Colon (tissue), 2 donors: Measurements from ENCODE around the gene CAMTA1.

Experiments used
- FAIRE-seq: peaks from 2 replicates; lab custom pipeline; 2012; peaks lifted over from hg19 to GRCh38; lab: Jason Lieb, UNC
- donor health status: control.
- donor health status: control.

CAMTA1 gene

DNA sequence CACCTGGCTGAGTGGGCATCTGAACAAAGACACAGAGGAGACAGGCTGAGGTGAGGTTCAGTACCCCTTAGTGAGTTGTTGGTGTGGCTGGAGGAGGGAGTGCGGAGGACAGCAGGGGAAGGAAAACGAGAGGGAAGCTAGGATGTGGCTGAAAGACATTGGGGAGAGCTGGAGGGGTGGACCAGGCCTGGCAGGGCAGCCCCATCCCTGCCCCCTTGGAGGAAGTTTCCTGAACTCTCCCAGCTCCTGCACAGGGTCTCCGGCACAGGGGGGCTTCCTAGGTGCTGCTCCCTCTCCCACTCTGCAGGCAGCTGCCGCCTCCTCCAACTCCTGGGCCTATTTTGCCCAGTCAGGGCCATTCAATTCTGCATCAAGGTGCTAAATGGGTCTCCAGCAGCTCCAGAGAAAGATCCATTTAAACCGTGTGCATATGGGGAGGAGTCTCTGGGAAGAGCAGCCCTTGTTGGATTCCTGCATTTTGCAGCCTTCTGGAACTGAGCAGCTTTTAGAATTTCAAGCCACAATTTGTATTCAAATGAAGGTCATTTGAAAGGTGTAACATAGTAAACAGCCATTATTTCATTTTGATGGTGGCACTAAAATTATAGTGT is 193.9 kb downstream of the CAMTA1 start:
- no peak for FAIRE-seq

DNA sequence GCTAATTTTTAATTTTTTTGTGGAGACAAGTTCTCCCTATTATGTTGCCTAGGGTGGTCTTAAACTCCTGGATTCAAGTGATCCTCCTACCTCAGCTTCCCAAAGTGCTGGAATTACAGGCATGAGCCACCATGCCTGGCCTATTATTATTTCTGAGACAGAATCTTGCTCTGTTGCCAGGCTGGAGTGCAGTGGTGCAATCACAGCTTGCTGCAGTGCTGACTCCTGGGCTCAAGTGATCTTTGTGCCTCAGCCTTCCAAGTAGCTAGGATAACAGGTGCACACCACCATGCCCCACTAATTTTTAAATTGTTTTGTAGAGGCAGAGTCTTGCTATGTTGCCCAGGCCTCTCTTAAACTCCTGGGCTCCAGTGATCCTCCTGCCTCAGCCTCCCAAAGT is 196.3 kb downstream of the CAMTA1 start:
- no peak for FAIRE-seq

DNA sequence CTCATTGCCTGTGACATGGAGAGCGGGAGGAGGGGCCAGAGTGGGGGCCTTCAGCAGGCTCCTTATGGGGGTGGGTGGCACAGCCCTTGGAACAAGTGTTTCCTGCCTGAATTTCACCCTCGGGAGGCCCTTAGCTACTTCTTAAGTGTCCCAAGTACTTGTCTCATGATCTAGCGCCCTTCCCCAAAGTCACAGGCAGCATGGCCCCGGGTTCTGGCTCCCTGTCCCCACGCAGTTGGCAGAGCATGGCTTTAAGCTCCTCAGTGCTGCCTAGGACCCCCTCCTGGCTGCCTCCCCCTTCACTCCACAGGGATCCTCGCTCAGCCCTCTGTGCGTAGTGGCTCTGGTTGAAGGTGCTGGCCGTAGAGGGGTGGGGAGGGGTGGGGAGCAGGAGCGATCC is 197.2 kb downstream of the CAMTA1 start:
- FAIRE-seq: no peak

DNA sequence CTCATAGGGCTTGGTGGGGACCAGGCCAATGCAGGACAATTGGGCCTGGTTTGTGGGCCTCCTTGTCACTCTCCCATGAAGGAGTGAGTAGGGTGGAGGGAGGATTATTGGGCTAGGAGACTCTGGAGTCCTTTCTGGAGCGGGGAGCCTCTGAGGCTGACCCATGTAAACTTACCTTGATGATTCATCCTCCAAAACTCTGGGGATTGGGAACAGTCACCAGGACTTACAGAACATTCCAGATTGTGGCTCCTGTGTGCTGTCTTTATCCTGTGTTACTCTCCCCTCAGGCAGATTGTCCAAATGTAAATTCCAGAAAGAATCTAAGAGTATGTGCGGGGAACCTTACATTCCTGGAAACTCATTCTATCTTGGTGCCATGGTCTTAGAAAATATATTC is 197.6 kb downstream of the CAMTA1 start:
- FAIRE-seq: no peak

DNA sequence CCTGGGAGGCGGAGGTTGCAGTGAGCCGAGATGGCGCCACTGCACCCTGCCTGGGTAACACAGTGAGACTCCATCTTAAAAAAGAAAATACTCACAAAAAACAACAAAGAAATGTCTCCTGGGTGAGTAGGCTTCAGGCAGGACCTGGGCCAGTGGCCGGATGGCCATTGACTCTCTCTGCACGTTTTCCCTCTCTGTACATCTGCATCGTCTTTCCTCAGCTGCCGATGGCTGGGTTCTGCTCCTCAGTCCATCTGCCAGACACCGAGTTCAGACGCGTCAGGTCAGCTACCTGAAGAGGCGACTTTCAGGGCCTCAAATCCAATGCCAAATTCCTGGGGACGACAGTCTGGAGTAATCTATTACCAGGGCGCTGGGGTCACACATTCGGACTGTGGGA is 199.3 kb downstream of the CAMTA1 start:
- no peak for FAIRE-seq

DNA sequence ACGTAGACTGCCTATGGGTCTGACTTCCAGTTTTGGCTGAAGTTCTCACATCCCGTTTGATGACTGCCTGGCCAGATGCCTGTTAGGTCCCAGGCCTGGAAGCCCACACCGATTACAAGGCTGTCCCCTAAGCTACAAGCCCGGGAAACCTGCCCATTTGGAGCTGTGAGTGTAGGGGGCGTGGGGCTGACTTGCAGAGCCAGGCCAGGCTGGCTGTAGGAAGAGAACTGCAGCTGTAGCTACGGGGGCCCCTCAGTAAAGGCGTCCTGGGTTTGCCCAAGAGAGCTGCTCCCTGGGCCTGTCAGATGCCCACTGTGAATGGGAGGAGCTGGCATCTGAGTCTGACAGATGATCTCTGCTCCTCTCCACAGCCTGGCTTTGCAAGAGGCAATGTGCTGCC is 199.7 kb downstream of the CAMTA1 start:
- no peak for FAIRE-seq

DNA sequence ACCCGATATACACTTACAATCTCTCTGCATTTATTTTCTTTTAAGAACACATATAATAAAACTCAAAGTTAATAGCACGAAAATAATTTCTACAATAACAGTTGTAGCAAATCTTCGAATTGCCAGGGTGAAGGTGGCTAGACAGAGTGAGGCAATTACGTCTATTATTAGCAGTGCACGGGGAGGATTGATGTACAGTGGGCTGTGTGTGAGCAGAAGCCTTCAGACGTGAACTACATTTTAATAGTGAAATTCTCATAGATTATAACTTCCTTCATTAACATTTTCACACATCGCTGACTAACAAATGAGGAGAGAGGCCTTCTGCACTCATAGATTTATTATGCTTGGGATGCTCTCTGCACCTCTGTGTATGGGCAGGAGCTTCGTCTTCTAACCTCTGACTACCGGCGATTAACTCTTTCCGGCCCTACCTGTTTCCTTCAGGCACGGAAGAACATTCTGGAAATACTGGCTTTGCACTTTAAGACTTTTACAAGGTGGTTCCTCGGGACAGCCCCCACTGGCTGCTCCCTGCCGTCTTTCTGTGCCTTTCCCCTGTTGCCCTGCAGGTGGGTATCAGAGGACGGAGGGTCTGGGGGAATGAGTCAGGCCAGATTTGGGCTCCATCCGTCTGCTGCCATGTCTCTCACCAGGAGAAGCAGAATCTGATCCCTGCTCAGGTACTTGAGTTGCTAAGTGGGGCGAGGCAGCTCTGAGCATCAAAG is 200.5 kb downstream of the CAMTA1 start:
- FAIRE-seq: no peak

DNA sequence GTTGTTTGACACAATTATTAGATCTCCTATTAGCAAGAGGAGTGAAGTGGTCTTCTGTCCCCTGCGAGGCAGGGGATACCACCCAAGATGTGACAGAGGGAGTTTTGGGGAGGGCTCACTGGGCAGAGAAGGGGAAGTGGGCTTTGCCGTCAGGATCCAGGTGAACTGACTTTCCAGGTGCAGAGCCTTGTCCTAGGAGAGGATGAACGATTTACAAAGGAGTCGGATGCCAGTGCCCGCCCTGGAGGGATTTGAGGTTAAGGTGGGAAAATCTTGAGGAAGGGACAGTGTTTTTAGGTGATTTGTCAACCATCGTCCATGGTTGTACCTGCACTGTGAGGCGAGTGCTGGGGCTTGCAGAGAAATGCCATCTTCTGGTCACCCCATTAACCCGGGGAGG is 201.0 kb downstream of the CAMTA1 start:
- FAIRE-seq: no peak

DNA sequence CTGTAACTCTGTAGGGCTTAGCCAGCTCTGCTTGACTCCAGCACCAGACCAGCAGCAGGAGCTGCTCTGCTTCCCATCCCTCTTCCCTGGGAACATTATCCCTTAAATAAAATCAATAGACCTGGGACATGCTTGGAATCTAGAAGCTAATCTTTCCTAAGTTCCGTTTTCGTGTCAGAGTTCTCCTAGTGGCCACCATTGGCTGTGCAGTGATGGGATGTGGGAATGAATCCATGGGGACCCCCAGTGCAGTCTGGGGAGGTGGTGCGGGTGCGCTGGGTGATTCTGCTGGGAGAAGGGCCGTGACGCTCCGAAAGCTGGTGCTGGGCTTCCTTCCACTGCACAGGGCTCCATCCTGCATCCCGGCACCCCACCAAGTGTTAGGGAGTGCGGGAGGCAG is 202.7 kb downstream of the CAMTA1 start:
- FAIRE-seq: no peak

DNA sequence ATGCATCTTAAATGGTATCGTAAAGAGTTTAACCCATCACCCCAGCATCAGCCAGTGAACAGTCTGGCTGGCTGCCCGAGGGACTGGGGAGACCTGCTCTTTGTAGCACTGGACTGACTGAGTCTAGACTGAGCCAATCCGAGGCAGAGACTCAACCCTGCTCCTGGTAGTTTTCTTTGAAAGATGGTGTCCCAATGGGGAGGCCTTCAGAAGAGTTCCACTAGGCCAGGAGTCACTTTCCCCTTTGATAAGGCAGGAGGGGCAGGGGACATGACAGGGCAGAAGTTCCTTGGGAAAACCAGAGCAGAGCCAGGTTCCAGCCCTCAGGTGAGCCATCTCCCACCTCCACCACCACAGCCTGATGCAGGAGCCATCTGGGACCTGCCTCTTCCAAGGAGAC is 203.5 kb downstream of the CAMTA1 start:
- FAIRE-seq: no peak

DNA sequence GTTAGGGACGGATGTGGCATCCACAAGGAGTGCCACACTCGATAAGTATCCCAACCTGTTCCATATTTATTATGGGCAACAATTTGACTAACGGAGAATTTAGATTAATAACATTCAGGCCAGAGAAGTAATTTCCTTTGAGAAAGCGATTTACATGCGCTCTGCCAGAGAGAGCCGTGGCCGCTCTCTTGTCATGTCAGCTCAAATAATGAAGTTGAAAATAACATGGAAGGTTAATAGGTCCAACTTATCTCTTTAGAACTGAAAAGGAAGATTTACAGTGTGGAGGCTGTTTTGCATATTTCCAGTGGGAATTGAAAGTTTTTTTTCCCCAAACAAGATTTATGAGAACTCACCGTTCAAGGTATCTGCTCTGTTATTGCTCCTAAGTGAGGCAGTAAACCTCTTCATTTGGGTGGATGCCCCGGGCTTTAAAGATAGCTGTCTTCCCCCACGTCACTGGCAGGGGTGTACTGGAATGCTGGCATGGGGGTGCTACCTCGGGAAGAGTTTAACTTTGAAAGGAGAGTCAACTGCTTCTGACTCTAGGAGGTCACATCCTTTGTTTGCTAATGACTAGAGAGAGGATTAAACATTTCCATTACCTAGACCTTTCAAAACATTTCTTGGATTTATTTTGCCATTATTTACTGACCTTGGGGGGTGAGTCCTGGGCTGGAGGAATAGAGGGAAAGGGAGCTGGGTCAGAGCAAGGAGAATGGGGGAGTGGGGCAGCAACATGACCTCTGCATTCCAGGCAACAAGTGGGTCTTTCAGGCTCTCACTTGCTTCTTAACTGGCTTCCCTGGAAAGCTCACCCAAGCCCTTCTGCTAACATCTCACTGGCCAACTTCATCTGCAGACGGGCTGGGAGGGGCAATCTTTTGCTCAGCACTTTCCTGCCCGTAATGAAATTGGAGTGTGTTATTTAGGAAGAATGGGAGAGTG is 204.2 kb downstream of the CAMTA1 start:
- FAIRE-seq: no peak

DNA sequence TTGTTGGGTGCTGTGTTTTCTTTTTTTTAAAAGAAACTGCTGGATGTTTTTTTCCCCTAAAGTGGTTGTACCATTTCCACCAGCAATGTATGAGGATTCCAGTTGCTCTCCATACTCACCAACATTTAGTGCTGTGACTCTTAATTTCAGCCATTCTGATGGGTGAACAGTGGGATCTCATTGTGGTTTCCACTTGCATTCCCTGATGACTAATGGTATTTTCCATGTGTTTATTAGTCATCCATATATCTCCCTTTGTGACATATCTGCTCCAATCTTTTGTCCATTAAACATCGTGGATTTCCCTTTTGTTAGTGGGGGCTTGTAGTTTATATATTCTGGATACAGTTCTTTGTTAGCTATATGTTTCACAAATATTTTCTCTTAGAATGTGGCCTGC is 206.0 kb downstream of the CAMTA1 start:
- FAIRE-seq: no peak

DNA sequence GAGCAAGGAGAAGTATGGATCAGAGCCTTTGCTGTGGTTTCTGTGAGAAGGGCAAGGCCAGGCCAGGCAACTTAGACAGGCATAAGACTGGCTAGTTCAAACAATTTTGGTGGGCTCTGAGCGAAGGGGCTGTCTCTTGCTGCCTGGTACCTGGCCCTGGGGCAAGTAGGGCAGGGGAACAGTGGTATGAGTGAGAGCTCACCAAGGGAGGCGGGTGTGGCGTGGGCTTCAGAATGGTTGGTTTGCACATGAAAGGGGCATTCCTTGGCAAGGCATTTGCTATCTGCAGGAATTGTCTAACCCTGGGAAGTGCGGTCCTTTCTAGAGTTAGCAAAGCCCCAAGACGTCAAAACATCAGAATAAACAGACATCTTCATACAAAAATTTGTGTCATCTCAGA is 210.5 kb downstream of the CAMTA1 start:
- FAIRE-seq: no peak

DNA sequence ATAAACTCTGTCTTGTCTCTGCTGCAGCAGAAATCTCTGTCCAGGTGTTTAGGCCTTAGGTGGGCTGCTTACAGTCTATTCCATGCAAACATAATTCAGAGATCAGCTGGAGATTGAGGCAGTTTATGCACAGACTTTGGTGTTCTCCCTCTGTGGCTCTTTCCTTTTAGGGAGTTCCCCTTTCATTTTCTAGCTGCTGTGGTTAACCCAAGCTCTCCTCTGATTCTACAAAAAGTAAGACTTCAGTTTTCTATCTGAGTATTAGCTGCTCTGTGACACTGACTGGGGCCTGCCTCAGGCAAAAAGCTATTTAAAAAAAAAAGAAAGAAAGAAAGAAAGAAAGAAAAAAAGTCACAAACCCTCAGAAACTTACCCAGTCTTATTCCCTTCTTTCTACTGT is 211.1 kb downstream of the CAMTA1 start:
- FAIRE-seq: no peak

DNA sequence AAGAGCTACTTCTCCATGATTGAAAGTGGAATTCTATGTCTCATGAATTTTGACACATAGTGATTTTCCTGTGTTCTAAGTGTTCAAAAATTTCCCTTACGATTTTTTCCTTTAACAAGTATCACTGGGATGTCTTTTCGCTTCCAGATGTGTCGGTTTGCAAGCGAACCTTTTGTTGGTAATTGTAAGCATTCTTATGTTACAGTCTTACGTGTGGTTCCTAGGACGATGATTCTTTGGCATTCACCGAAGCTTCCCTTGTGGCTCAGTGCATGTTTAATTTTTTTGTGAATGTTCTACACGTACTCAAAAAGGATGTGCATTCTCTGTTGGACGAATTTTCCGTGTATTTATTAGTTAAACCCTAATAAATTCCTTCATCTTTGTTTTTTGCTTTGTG is 211.6 kb downstream of the CAMTA1 start:
- no peak for FAIRE-seq

DNA sequence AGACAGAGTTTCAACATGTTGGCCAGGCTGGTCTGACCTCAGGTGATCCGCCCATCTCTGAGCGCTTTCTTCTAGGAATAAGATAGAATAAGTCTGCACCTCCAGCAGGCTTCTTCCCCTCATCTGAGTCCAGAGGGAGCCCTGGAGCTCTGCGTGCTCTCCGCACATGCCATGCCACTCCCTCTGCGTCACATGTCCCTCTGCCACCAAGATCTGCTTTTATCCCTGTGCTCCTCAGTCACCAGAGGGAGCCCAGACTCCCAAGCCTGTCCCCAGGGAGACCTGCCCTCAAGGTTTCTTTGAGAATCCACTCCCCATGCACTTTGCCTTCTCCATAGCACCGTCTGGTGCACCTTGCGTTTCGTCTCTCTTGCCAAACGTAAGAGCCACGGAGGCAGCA is 213.0 kb downstream of the CAMTA1 start:
- FAIRE-seq: no peak

DNA sequence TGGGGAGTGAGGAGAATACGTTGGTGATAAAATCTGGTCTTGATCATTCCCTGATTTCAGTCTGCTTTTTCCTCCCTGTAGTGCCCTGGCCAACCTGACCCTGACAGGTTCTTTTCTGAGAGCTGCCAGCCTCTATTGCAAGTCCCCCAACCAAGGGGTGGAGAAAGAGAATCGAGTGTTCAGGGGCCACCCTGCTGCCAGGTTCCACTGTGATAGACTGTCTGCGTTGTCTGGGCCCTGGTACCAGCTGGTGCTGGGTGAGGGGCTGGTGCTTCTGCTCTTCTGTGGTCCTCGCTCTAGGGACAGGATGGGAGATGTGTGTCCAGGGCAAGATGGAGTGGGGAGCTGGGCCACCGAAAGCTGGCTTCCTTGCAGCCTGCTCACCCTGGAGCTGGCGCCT is 214.6 kb downstream of the CAMTA1 start:
- FAIRE-seq: no peak

DNA sequence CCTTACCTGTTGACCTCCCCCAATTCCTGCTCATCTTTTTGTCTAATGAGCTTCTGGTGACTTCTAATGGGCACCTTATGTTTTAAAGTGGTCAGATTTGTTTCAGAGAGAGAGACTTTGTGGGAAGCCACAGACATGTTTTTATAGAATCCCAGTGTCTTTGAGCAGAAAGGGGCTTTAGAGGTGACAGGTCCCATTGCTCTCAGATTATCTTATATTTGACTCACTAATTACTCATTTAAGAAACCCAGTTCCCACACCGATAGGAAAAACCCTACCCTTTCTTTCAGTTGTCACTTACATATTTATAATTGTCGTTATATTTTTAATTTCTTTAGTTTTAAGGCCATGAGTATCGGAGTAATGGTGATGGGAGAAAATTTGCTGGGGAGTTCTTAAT is 215.5 kb downstream of the CAMTA1 start:
- FAIRE-seq: no peak

DNA sequence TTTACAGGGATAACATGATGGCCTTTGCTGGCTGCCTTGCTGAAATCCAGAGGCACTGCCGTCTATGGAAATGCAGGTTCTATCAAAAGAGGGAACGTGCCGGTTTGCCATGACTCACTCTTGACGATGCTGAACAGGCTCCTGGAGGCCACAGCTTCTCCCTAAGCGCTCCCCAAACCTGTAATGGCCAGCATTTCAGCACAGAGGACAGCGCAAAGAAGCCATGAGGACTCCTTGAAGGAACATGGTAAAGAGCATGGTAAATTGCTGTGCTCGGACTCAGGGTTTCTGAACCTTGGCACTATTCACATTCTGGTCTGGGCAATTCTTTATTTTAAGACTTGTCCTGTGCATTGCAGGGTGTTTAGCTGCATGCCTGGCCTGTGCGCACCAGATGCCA is 217.5 kb downstream of the CAMTA1 start:
- FAIRE-seq: no peak

DNA sequence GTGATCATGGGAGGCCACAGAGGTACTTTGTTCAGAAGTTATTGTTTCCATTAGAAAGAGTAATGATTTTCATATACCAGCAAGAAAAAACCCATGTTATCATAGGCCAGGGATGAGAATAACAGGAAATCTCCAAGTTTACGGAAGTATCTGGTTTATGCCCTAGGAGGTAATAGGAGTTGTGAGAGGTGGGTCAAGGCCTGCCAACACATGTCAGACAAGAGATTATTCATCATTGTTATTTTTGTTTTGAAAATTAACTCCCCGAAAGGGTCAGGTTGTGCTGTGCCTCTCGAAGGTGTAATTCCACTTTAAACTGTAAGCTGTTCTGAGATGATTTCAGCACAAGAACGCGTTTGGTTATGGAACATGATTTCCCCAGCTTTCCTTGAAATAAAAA is 218.4 kb downstream of the CAMTA1 start:
- no peak for FAIRE-seq

DNA sequence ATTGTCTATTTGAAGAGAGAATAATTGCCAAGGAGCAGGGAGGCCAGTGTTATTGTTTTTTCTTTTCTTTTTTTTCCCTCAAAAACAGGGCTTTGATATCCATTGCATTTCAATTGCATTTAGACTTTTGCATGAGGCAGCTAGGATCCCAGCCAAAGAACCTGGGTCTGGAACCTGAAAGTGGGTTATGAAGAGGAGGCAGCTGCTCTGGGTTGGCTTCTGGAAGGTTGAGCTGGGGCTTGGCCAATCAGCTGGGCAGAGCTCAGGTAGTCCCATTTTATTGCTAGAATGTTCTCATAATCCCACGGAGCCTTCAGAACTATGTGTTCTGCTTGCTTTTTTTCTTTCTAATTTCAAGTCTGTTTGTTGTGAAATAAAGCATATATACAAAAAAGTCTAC is 218.9 kb downstream of the CAMTA1 start:
- no peak for FAIRE-seq

DNA sequence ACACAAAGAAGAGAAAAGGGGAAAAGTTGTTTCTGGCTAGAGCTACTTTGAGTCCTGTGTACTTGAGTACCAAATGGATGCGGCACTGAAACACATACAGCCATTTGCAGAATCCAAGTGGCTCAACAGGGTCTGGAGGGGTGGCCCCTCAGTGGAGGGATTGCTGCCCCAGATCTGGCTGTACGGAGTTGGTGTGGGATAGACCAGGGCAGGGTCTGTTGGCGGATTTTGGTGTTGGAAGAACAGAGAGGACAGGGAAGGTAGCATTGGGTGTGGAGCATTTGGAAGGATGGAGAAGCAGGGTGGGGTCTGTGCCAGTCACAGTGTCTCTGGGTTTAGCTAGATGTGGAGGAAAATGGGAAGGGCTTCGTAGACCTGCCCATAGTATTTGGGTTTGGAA is 220.5 kb downstream of the CAMTA1 start:
- FAIRE-seq: no peak
